Measurements from ENCODE around the gene ZNF385A.

The ZNF385A gene

GRCh38 chr12:54384591-54385041, at the start of gene ZNF385A:
ZNF385A (minus strand) TSS chr12:54384733; CDS start chr12:54384514, 219 bp downstream.
- DNase-seq, result no peak

GRCh38 chr12:54432815-54433164, 48.3 kb upstream of the ZNF385A start:
- DNase-seq, result no peak

- DNase-seq, result no peak
Measured at GRCh38 chr12:54431911-54432814, 47.6 kb upstream of the ZNF385A start.

- no peak for DNase-seq
Measured at GRCh38 chr12:54430471-54431069, 46.0 kb upstream of the ZNF385A start.

- DNase-seq, result no peak
Measured at GRCh38 chr12:54429014-54429471, 44.5 kb upstream of the ZNF385A start.

- DNase-seq, result no peak
Measured at GRCh38 chr12:54428050-54429013, 43.8 kb upstream of the ZNF385A start.

- DNase-seq, result no peak
Measured at GRCh38 chr12:54427106-54427505, 42.6 kb upstream of the ZNF385A start.

- DNase-seq, result no peak
Measured at GRCh38 chr12:54426690-54427089, 42.2 kb upstream of the ZNF385A start.

- DNase-seq, result no peak
Measured at GRCh38 chr12:54425702-54426101, 41.2 kb upstream of the ZNF385A start.

GRCh38 chr12:54424224-54424623, 39.7 kb upstream of the ZNF385A start:
- DNase-seq, result no peak

- no peak for DNase-seq
Measured at GRCh38 chr12:54423816-54424150, 39.2 kb upstream of the ZNF385A start.

- no peak for DNase-seq
Measured at GRCh38 chr12:54421879-54422250, 37.3 kb upstream of the ZNF385A start.

GRCh38 chr12:54421175-54421878, 36.8 kb upstream of the ZNF385A start:
- DNase-seq, result no peak

- DNase-seq, result no peak
Measured at GRCh38 chr12:54420766-54421144, 36.2 kb upstream of the ZNF385A start.

GRCh38 chr12:54419088-54419887, 34.8 kb upstream of the ZNF385A start, which contains the start of gene ITGA5:
ITGA5 (minus strand) TSS chr12:54419266; CDS start chr12:54419198, 68 bp downstream.
- DNase-seq, result peak; percentile 54

GRCh38 chr12:54418441-54419087, 34.0 kb upstream of the ZNF385A start:
- no peak for DNase-seq

GRCh38 chr12:54417712-54418440, 33.3 kb upstream of the ZNF385A start:
- peak; percentile 29 for DNase-seq

GRCh38 chr12:54416687-54417603, 32.4 kb upstream of the ZNF385A start:
- no peak for DNase-seq

Data from activated naive CD4-positive, alpha-beta T cell treated with Interleukin-2 at 50 U/mL for 16 hours (primary cell).